SK-N-SH (cell line): ENCODE data around the gene CXorf38. TPM values are rescaled to one million over a fixed set of nuclear protein-coding genes. Genes with fewer than 3 reads are reported as not detected.
A peak's percentile ranks its signal among the peaks of the same experiment; 100 is the strongest.

Experiments
- CTCF ChIA-PET: fragments of 300-600, 350-600 bp; formaldehyde crosslinking; extraction: SDS; loops from one replicate; lab custom pipeline; 2021; lab: Yijun Ruan, JAX
- POLR2A ChIA-PET: fragments of 350-600 bp; sonication (Branson Sonifier 250); formaldehyde crosslinking; extraction: SDS; loops from one replicate; lab custom pipeline; 2020; ENCODE audit warnings: antibody characterized with exemption, inconsistent platforms; lab: Yijun Ruan, JAX
- DNase-seq: peaks from one replicate; pipeline ENCODE4 v3.0.0; 2012
- H2AFZ ChIP-seq: fragments of 200-600 bp; sonication (generic); 2 replicates; pipeline ENCODE4 v1.8.1; 2016; ENCODE audit warnings: antibody characterized with exemption, mild to moderate bottlenecking, low read depth
- H3F3A ChIP-seq: fragments of 200-600 bp; sonication (generic); replicated peaks from 2 replicates; pipeline ENCODE3; 2016; ENCODE audit warnings: antibody characterized with exemption, mild to moderate bottlenecking; ENCODE audit not compliant: insufficient read depth
- H3K27ac ChIP-seq, 2 experiments: fragments of 200-500 bp in 1 of 2; fragments of 200-600 bp in 1 of 2; sonication (Bioruptor generic) in 1 of 2; sonication (generic), shearing (Covaris generic) in 1 of 2; 2 replicates each; pipeline versions ENCODE4 v1.5.1 to v1.6.1; 2014 to 2016; ENCODE audit warnings: low read depth in 2 of 2, inconsistent platforms in 1 of 2, low read length in 1 of 2, mild to moderate bottlenecking in 1 of 2, mixed read lengths in 1 of 2
- H3K27me3 ChIP-seq: fragments of 200-600 bp; sonication (generic), shearing (Covaris generic); 2 replicates; pipeline ENCODE4 v1.6.1; 2016; ENCODE audit warnings: mixed run types; ENCODE audit not compliant: insufficient read depth
- H3K36me3 ChIP-seq, 2 experiments: fragments of 200-500 bp in 1 of 2; fragments of 200-600 bp in 1 of 2; sonication (Bioruptor generic) in 1 of 2; sonication (generic) in 1 of 2; replicated peaks in 1 of 2; 2 replicates each; pipeline versions ENCODE3 to v1.5.1; 2014 to 2016; ENCODE audit warnings: low read length in 1 of 2, mild to moderate bottlenecking in 1 of 2; ENCODE audit not compliant: insufficient read depth in 2 of 2, control insufficient read depth in 1 of 2
- H3K4me1 ChIP-seq, 2 experiments: fragments of 200-500 bp in 1 of 2; fragments of 200-600 bp in 1 of 2; sonication (Bioruptor generic) in 1 of 2; sonication (generic), shearing (Covaris generic) in 1 of 2; 2 replicates each; pipeline versions ENCODE4 v1.5.1 to v1.6.1; 2014 to 2016; ENCODE audit warnings: low read depth in 1 of 2, low read length in 1 of 2, mixed run types in 1 of 2; ENCODE audit not compliant: insufficient read depth in 2 of 2, control insufficient read depth in 1 of 2
- H3K4me2 ChIP-seq: fragments of 200-600 bp; sonication (generic), shearing (Covaris generic); 2 replicates; pipeline ENCODE4 v1.6.1; 2017; ENCODE audit warnings: mixed run types
- H3K4me3 ChIP-seq, 2 experiments: fragments of 200-500 bp in 1 of 2; fragments of 200-600 bp in 1 of 2; sonication (Bioruptor generic) in 1 of 2; sonication (generic), shearing (Covaris generic) in 1 of 2; 2 replicates each; pipeline versions ENCODE4 v1.5.1 to v1.8.1; 2014 to 2016; ENCODE audit warnings: low read depth in 2 of 2, inconsistent platforms in 1 of 2, low read length in 1 of 2, mild to moderate bottlenecking in 1 of 2, mixed read lengths in 1 of 2, moderate library complexity in 1 of 2
- H3K79me2 ChIP-seq: fragments of 200-600 bp; sonication (generic); 2 replicates; pipeline ENCODE4 v1.8.1; 2017; ENCODE audit warnings: mild to moderate bottlenecking; ENCODE audit not compliant: insufficient read depth
- H3K9ac ChIP-seq: fragments of 200-600 bp; sonication (generic); 2 replicates; pipeline ENCODE4 v1.6.1; 2017; ENCODE audit warnings: mixed run types
- H3K9me2 ChIP-seq: fragments of 200-600 bp; sonication (generic); 2 replicates; pipeline ENCODE4 v1.6.1; 2017; ENCODE audit warnings: mixed run types
- H3K9me3 ChIP-seq: fragments of 200-600 bp; sonication (generic); 2 replicates; pipeline ENCODE4 v1.6.1; 2017; ENCODE audit warnings: mixed run types, mild to moderate bottlenecking, moderate library complexity
- H4K20me1 ChIP-seq: fragments of 200-600 bp; sonication (generic); 2 replicates; pipeline ENCODE4 v1.6.1; 2017; ENCODE audit warnings: mild to moderate bottlenecking, mixed run types; ENCODE audit not compliant: insufficient read depth
- ELF1 ChIP-seq: IDR thresholded peaks from 2 replicates; pipeline ENCODE4 v1.4.0; 2012
- FOXJ3 ChIP-seq: sonication (generic); formaldehyde crosslinking; IDR thresholded peaks from 2 replicates; pipeline ENCODE4 v1.5.1; 2020; ENCODE audit warnings: mild to moderate bottlenecking, missing genetic modification reagents
- FOXM1 ChIP-seq: IDR thresholded peaks from 2 replicates; pipeline ENCODE4 v1.4.0; 2012; ENCODE audit warnings: low read depth, mild to moderate bottlenecking
- GATA2 ChIP-seq: sonication (generic); formaldehyde crosslinking; IDR thresholded peaks from 2 replicates; pipeline ENCODE4 v1.5.0; 2020; ENCODE audit warnings: mild to moderate bottlenecking, missing genetic modification reagents
- IRF3 ChIP-seq: fragments of 150-350 bp; IDR thresholded peaks from 2 replicates; pipeline ENCODE4 v1.6.1; 2016; ENCODE audit warnings: mild to moderate bottlenecking, low read depth, low read length
- JUND ChIP-seq: IDR thresholded peaks from 2 replicates; pipeline ENCODE4 v1.4.0; 2012
- MEF2A ChIP-seq: IDR thresholded peaks from 2 replicates; pipeline ENCODE4 v1.4.0; 2012; ENCODE audit warnings: low read depth, borderline replicate concordance
- MXI1 ChIP-seq: IDR thresholded peaks from 2 replicates; pipeline ENCODE4 v1.6.1; 2012; ENCODE audit warnings: mild to moderate bottlenecking, low read depth, low read length, improper control_type of control experiment
- NFIC ChIP-seq: IDR thresholded peaks from 2 replicates; pipeline ENCODE4 v1.4.0; 2012; ENCODE audit warnings: borderline replicate concordance
- RAD21 ChIP-seq: IDR thresholded peaks from 2 replicates; pipeline ENCODE4 v1.6.1; 2012; ENCODE audit warnings: mild to moderate bottlenecking, low read length
- RCOR1 ChIP-seq: fragments of 150-350 bp; IDR thresholded peaks from 2 replicates; pipeline ENCODE4 v1.6.1; 2017; ENCODE audit warnings: antibody characterized with exemption, low read length
- REST ChIP-seq: IDR thresholded peaks from 2 replicates; pipeline ENCODE4 v1.6.1; 2012; ENCODE audit warnings: mild to moderate bottlenecking, low read depth, low read length, moderate library complexity
- RFX5 ChIP-seq: IDR thresholded peaks from 2 replicates; pipeline ENCODE4 v1.6.1; 2012; ENCODE audit warnings: mild to moderate bottlenecking, improper control_type of control experiment, low read length
- RXRA ChIP-seq: IDR thresholded peaks from 2 replicates; pipeline ENCODE4 v1.4.0; 2012; ENCODE audit warnings: low read depth, mild to moderate bottlenecking, borderline replicate concordance
- SMC3 ChIP-seq: IDR thresholded peaks from 2 replicates; pipeline ENCODE4 v1.6.1; 2012; ENCODE audit warnings: low read depth, low read length, improper control_type of control experiment
- TAF1 ChIP-seq: IDR thresholded peaks from 2 replicates; pipeline ENCODE4 v1.6.1; 2012; ENCODE audit warnings: low read depth, mild to moderate bottlenecking, low read length, moderate library complexity, borderline replicate concordance
- TCF12 ChIP-seq: IDR thresholded peaks from 2 replicates; pipeline ENCODE4 v1.4.0; 2012
- TEAD4 ChIP-seq: IDR thresholded peaks from 2 replicates; pipeline ENCODE4 v1.4.0; 2012; ENCODE audit warnings: mild to moderate bottlenecking, borderline replicate concordance; ENCODE audit not compliant: insufficient read depth
- YY1 ChIP-seq: IDR thresholded peaks from 2 replicates; pipeline ENCODE4 v1.4.0; 2012; ENCODE audit warnings: low read depth, mild to moderate bottlenecking
- ZBTB33 ChIP-seq: IDR thresholded peaks from 2 replicates; pipeline ENCODE4 v1.4.0; 2012; ENCODE audit warnings: low read depth, borderline replicate concordance
- WGBS: methylation state at CpG from one replicate; pipeline ENCODE4 v1.1.6; 2017; ENCODE audit warnings: low lambda C conversion rate; 5-methylcytosine and 5-hydroxymethylcytosine counted together
- polyA plus RNA-seq, 3 experiments: library from polyadenylated mRNA; depleted of rRNA; stranded (reverse); fragments of >200 nt; gene quantifications; 2 replicates each; pipeline ENCODE4 v1.2.3, GENCODE V29; 2012

CXorf38 gene
- polyA plus RNA-seq, 1 of the 3 experiments (the other 2 are of a cell fraction), result 8.4 TPM

- 5% methylated on average over 27 of the region's 33 CpGs for WGBS
- Histone ChIP-seq H4K20me1 (peaks cover 12% of the 10 kb centered on the region), H3K9ac (peak overlapping the region; percentile 80), H3K4me3 (peak overlapping the region; percentile 81 to 86), H3F3A (peaks cover 5% of the 10 kb centered on the region), H3K79me2 (peaks cover 51% of the 10 kb centered on the region), H3K4me1 (peaks cover 10 to 15% of the 10 kb centered on the region in 2 experiments; a peak in 2 of 4 replicates), H3K27me3 (no peaks in the 10 kb centered on the region), H3K36me3 (peaks cover 11 to 27% of the 10 kb centered on the region in 2 experiments), H3K4me2 (peak overlapping the region; percentile 93), H2AFZ (peak overlapping the region; percentile 41), H3K27ac (peak overlapping the region; percentile 40 to 67), H3K9me3 (no peaks in the 10 kb centered on the region), H3K9me2 (no peaks in the 10 kb centered on the region)
- no peak for TF ChIP-seq FOXM1
- TF ChIP-seq ZBTB33, result no peak
- TF ChIP-seq RFX5, result no peak
- TF ChIP-seq ELF1, result no peak
- TF ChIP-seq TCF12, result no peak
- no peak for TF ChIP-seq RCOR1
- TF ChIP-seq TAF1, result no peak
- no peak for TF ChIP-seq REST
- TF ChIP-seq IRF3, result no peak
- no peak for TF ChIP-seq JUND
- TF ChIP-seq MXI1, result no peak
- TF ChIP-seq RAD21, result no peak
- no peak for TF ChIP-seq GATA2 (CRISPR knock-in tag)
- TF ChIP-seq TEAD4, result no peak
- TF ChIP-seq MEF2A, result no peak
- TF ChIP-seq RXRA, result no peak
- TF ChIP-seq NFIC, result no peak
- TF ChIP-seq SMC3, result no peak
- TF ChIP-seq YY1, result no peak
- TF ChIP-seq FOXJ3, result no peak
- ChIA-PET POLR2A (interaction anchor here (0.6 to 1.1 kb wide), 2 partner anchors 18 to 469 kb away, joined by 3 to 4 read pairs; no protein-coding TSS in a partner anchor), CTCF (interaction anchor here (0.6 to 1.7 kb wide), 2 partner anchors 9 to 103 kb away, joined by 3 to 8 read pairs; no protein-coding TSS in a partner anchor)
- peak; percentile 62 for DNase-seq
Observed at GRCh38 chrX:40646489-40647306, 663 bp downstream of the CXorf38 start.
